HG02885 (cell line): ENCODE results near the gene MSL1.

Experiments
- ATAC-seq: cut with Tn5 transposase; IDR thresholded peaks from one replicate; pipeline ENCODE4 v1.9.1; 2021; ENCODE audit warnings: mild to moderate bottlenecking; ENCODE audit not compliant: unreplicated experiment, poor library complexity

MSL1 gene

GRCh38 chr17:40103071-40103661 lies 18.6 kb upstream of the MSL1 start:
- no peak for ATAC-seq

DNA sequence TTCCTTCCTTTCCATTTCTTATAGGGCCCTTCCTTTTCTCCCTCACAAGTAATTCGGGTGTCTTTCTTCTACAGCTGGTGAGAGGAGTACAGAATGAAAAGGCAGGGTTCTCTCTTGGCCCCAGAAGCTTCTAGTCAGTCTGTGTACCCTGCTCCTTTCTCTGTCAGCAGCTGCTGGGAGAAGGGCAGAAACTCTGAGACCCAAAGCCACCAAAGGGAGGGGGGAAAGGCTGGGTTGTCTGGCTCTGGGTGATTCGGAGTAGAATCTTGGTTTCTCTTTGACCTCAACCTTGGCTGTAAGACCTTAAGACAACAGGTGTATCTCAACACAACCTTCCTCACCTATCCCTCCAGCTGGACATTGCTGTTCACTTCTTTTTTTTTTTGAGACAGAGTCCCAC lies 18.1 kb upstream of the MSL1 start:
- ATAC-seq = no peak

- ATAC-seq = no peak
Measured at GRCh38 chr17:40104594-40105486, 16.9 kb upstream of the MSL1 start.

DNA sequence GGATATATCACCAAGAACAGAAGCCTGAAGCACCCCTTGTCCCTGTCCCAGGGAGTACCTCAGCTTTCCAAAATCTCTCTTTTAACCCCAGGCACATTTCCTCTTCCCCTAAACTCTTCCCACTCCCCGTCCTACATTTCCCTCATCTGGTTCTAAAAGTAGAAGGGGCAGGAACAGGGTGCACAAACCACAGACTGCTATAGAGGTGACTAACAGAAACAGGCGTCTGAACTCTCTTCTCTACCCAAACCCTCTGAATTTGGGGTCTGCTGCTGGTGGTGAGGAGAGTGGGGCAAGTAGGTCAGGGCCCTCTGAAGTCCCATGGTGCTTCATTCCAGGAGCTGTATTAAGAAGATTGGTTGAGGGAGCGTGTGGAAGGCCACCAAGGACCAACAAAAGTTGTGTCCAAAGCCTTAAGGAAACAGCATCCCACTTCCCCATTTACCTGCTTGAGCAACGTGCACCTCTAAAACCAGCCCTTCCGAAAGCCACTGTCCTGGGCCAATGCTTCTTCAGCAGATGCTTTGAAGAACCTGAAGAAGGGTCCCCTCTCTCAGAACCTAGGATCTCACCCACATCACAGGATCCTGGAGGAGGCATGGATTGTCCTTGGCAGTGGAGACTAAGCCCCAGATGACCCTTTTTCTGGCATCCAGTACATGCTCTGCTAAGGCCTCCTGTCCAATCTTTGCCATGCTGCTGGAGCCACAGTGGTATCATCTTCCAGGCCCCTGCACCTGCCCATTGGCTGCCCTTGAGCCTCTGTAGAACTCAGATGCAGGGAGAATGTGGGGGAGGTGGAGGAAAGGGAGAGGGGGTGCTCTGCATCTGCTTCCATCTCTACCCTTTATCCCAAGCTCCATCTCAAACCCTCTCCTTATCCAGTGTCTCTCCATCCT lies 15.7 kb upstream of the MSL1 start:
- no peak for ATAC-seq

- no peak for ATAC-seq
Measured at GRCh38 chr17:40106760-40107521, 14.8 kb upstream of the MSL1 start.

GRCh38 chr17:40107522-40108174 lies 14.1 kb upstream of the MSL1 start:
- no peak for ATAC-seq

GRCh38 chr17:40108970-40109824 lies 12.6 kb upstream of the MSL1 start:
- ATAC-seq = no peak

GRCh38 chr17:40110026-40110845 lies 11.5 kb upstream of the MSL1 start:
- ATAC-seq = no peak

DNA sequence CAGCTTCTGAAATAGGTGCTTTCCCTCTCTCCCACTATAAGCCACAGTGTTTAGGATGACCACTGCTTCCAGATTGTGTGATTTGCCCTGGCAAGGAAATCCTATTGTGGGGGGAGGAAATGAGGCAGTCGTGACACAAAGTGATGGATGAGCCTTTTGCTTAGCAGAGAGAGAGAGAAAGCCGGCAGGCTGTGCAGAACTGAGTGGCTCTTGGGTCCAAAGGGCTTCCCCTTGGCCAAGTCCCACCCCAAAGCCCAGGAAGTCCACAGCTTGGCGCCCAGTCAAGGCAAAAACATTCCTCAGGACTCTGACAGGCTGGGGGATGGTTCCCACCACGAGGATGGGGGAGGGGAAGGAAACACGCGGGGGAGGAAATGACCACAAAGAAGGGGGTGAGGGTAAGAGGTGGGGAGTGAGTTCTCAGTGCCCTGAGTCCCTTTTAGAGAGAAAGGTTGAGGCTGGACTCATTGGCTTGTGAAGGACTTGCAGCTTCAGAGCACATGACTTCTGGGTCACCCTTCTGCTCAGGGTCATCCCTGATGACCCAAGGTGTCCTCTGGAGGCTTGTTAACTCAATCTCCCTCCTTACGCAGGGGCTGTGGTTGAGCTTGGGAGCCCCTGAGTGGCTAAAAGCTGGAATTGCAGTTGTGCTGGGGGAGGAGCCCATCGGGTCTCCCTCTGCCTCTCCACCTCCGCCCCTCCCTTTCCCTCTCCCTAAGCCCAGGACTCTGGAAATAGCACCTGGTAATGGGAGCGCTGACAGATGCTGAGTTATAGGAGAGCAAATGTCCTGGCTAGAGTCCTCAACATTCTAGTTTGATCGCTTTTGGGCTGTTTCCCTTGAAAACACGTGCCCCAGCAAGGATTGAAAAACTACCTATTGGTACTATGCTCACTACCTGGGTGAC lies 10.3 kb upstream of the MSL1 start:
- ATAC-seq = peak; percentile 42

DNA sequence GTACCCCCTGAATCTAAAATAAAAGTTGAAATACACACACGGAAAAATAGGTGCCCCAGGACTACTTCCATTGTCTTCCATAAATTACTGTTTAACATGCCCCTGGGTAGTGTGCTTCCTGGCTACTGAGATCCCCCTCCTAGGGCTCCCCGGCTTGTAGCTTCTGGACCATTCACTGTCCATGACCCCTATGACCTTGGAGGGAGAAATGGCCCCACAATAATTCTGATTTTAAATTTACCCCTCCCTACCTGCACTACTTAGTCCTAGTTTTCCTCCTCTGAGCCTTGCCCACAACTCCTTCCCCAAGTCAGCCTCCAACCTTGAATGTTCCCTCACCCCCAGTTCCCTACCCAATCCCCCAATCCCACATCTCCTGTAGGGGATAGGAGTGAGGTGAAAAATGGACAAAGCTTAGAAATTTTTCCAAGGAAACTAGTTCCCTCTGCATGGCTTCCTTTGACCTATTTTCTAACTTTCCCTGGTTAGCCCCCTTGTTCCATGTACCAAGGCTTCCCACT lies 9.5 kb upstream of the MSL1 start:
- ATAC-seq = no peak

- no peak for ATAC-seq
Measured at GRCh38 chr17:40112718-40113109, 9.1 kb upstream of the MSL1 start.

- ATAC-seq = peak; percentile 86
Measured at GRCh38 chr17:40113110-40113906, 8.5 kb upstream of the MSL1 start.

DNA sequence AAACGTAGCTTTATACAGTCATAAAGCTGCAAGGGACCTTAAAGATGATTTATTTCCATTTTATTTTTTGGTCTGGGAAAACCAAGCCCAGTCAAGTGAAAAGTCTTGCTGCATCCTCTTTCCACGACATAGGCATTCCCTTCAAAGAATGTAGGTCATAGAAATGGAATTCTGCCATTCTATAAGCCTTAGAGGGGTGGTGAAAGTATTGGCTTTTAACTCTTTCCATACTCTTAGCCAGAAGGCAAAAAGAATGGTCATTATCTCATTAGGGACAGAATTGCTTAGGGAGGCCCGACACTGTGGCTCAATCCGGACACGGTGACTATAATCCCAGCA lies 7.9 kb upstream of the MSL1 start:
- no peak for ATAC-seq

- ATAC-seq = no peak
Measured at GRCh38 chr17:40115101-40115436, 6.7 kb upstream of the MSL1 start.

GRCh38 chr17:40122136-40122998 lies 596 bp downstream of the MSL1 start:
- ATAC-seq = peak; percentile 38
